ENCODE data around the gene MARK3. TPM values are rescaled to one million over a fixed set of nuclear protein-coding genes. Genes with fewer than 3 reads are reported as not detected.

Gene MARK3
- total RNA-seq, 1 experiment from 2014 or later = 189 TPM

DNA sequence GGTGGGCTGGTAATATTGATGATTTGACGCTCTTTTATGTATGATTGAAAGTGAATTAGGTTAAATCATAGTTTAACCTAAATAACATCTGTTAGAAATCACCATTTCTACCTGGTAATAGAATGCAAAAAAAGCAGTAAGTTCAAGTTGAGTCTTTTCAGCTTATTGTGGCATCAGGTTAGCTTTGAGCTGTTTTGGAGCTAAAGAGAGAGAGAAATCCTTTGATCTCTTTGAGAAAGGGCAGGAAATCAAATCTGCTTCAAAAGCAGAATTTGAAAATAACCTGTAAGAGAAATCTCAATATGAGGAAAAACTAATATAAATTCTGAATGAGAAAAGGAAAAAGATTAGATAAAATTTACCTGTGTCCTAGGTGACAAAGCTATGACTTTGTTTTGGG is 75.2 kb downstream of the MARK3 start:
- no peak overlapping the region for H3K27ac ChIP-seq
- H3K79me2 ChIP-seq (ENCODE audit: low read depth) = peaks cover 53% of the 10 kb centered on the region
- intact Hi-C loops (cut with micrococcal nuclease; ENCODE audit: unreplicated experiment) = no loop called here
- H4K20me1 ChIP-seq (ENCODE audit: insufficient read depth) = peaks cover 56% of the 10 kb centered on the region
- H3K4me1 ChIP-seq (replicated peaks; ENCODE audit: insufficient read depth) = peaks cover 8% of the 10 kb centered on the region; the same call in 1 of the 2 replicates
- ChIA-PET CTCF (interaction anchor here (1.0 to 1.4 kb wide), 2 partner anchors 10 to 12 kb away, joined by 3 read pairs; no protein-coding TSS in a partner anchor), POLR2A (ENCODE audit: unreplicated experiment) (interaction anchor here (0.6 kb wide), 2 partner anchors 43 to 126 kb away, joined by 3 read pairs; partner anchors contain the start of gene EIF5)
- no peaks in the 10 kb centered on the region for H3K27me3 ChIP-seq (ENCODE audit: insufficient read depth, low read depth)
- H3K4me3 ChIP-seq = no peak overlapping the region
- peaks cover 58% of the 10 kb centered on the region for H3K36me3 ChIP-seq (ENCODE audit: low read depth)
- BruUV-seq (replicated peaks) = no TSS peak
- no peaks in the 10 kb centered on the region for H3K9me3 ChIP-seq (ENCODE audit: insufficient read depth, low read depth)
- H3K4me2 ChIP-seq = no peak overlapping the region
- no peak overlapping the region for H2AFZ ChIP-seq
- TF ChIP-seq CTCF (conservative IDR thresholded peaks at IDR 0.05) (no peak), EZH2 (IDR thresholded peaks at IDR 0.05; ENCODE audit: low read depth) (no peak)
- peaks cover 58% of the 10 kb centered on the region for H3F3A ChIP-seq (ENCODE audit: insufficient read depth, low read depth)
- H3K9me2 ChIP-seq (ENCODE audit: insufficient read depth) = no peaks in the 10 kb centered on the region
- DNase-seq = no peak

DNA sequence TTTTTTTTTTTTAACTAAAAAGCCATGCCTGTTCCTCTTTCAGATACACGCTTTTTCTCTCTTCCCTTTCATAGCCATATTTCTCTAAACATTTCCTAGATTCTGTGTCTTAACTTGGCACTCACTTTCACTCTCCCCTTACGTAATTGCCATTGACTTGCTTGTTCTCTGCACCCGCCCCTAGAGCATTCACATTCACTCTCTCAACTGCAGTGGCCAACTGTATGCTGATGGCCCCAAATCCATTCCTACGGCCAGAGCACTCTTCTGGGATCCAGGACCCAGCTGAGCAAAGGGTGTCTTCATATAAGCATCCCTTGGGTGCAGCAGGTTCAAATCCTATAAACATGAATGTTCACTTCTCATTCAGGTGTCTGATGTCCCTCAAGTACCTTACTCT is 77.9 kb downstream of the MARK3 start:
- intact Hi-C loops (cut with micrococcal nuclease; ENCODE audit: unreplicated experiment) = no loop called here
- no peak overlapping the region for H3K27ac ChIP-seq
- peaks cover 68% of the 10 kb centered on the region for H3K36me3 ChIP-seq (ENCODE audit: low read depth)
- no peaks in the 10 kb centered on the region for H3K9me3 ChIP-seq (ENCODE audit: insufficient read depth, low read depth)
- CTCF ChIA-PET = no interaction called here
- no peaks in the 10 kb centered on the region for H3K9me2 ChIP-seq (ENCODE audit: insufficient read depth)
- peaks cover 46% of the 10 kb centered on the region for H3F3A ChIP-seq (ENCODE audit: insufficient read depth, low read depth)
- BruUV-seq (replicated peaks) = no TSS peak
- no peak overlapping the region for H2AFZ ChIP-seq
- TF ChIP-seq CTCF (conservative IDR thresholded peaks at IDR 0.05) (no peak), EZH2 (IDR thresholded peaks at IDR 0.05; ENCODE audit: low read depth) (no peak)
- no peak for DNase-seq
- H3K79me2 ChIP-seq (ENCODE audit: low read depth) = peaks cover 32% of the 10 kb centered on the region
- no peak overlapping the region for H3K4me2 ChIP-seq
- peaks cover 42% of the 10 kb centered on the region for H4K20me1 ChIP-seq (ENCODE audit: insufficient read depth)
- no peaks in the 10 kb centered on the region for H3K27me3 ChIP-seq (ENCODE audit: insufficient read depth, low read depth)
- H3K4me3 ChIP-seq = no peak overlapping the region
- H3K4me1 ChIP-seq (replicated peaks; ENCODE audit: insufficient read depth) = no peaks in the 10 kb centered on the region
- POLR2A ChIA-PET (ENCODE audit: unreplicated experiment) = no interaction called here

DNA sequence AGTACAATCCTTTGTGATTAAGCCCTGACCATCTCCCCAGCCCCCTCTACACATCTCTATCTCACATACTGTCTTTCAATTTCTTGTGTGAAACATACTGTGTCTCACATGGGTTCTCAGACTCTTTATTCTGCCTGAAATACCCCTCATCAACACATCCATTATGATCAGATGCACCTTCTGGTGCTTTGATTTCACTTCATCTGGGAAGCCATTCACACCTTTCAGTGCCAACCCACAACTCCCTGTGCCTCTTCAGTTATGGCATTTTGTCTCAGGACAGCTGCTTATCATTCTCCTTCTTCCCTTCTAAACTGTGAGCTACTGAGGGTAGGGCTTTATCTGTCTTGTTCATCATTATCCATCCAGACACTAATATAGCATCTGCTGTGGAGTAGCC is 78.6 kb downstream of the MARK3 start:
- H3K36me3 ChIP-seq (ENCODE audit: low read depth) = peaks cover 69% of the 10 kb centered on the region
- no peaks in the 10 kb centered on the region for H3K9me3 ChIP-seq (ENCODE audit: insufficient read depth, low read depth)
- peaks cover 40% of the 10 kb centered on the region for H4K20me1 ChIP-seq (ENCODE audit: insufficient read depth)
- POLR2A ChIA-PET (ENCODE audit: unreplicated experiment) = interaction anchor here (0.7 kb wide), 1 partner anchor 9 kb away, joined by 4 read pairs; no protein-coding TSS in a partner anchor
- no peaks in the 10 kb centered on the region for H3K27me3 ChIP-seq (ENCODE audit: insufficient read depth, low read depth)
- H3K4me1 ChIP-seq (replicated peaks; ENCODE audit: insufficient read depth) = no peaks in the 10 kb centered on the region
- no peak overlapping the region for H3K4me2 ChIP-seq
- peaks cover 51% of the 10 kb centered on the region for H3F3A ChIP-seq (ENCODE audit: insufficient read depth, low read depth)
- no TSS peak for BruUV-seq (replicated peaks)
- H2AFZ ChIP-seq = no peak overlapping the region
- peaks cover 25% of the 10 kb centered on the region for H3K79me2 ChIP-seq (ENCODE audit: low read depth)
- CTCF ChIA-PET = interaction anchor here (0.6 kb wide), 1 partner anchor 55 kb away, joined by 7 read pairs; no protein-coding TSS in a partner anchor
- H3K27ac ChIP-seq = no peak overlapping the region
- no peak for DNase-seq
- no peaks in the 10 kb centered on the region for H3K9me2 ChIP-seq (ENCODE audit: insufficient read depth)
- intact Hi-C loops (cut with micrococcal nuclease; ENCODE audit: unreplicated experiment) = no loop called here
- TF ChIP-seq CTCF (conservative IDR thresholded peaks at IDR 0.05) = no peak
- TF ChIP-seq EZH2 (IDR thresholded peaks at IDR 0.05; ENCODE audit: low read depth) = no peak
- no peak overlapping the region for H3K4me3 ChIP-seq

Data from PC-9 (cell line).